Keratinocyte (primary cell): ENCODE measurements around the gene HNF4A. TPM values are rescaled to one million over a fixed set of nuclear protein-coding genes. Genes with fewer than 3 reads are reported as not detected.

Experiments used
- DNase-seq: peaks from one replicate; pipeline ENCODE4 v3.0.0-alpha.2; 2011; ENCODE audit warnings: low read depth, missing footprints, low spot score
- FAIRE-seq: peaks from 2 replicates; lab custom pipeline; 2011; peaks lifted over from hg19 to GRCh38; lab: Jason Lieb, UNC
- H2AFZ ChIP-seq: 2 replicates; pipeline ENCODE4 v1.6.0; 2012; ENCODE audit warnings: low read length, control low read depth, inconsistent platforms; ENCODE audit not compliant: control insufficient read depth
- H3K27ac ChIP-seq: 2 replicates; pipeline ENCODE4 v1.5.1; 2011; ENCODE audit warnings: low read length; ENCODE audit not compliant: control insufficient read depth, insufficient read depth
- H3K27me3 ChIP-seq: 3 replicates; pipeline ENCODE4 v1.6.0; 2011; ENCODE audit warnings: low read length; ENCODE audit not compliant: control insufficient read depth, insufficient read depth; ENCODE audit errors: extremely low read depth
- H3K36me3 ChIP-seq, 2 experiments: 2 replicates in 1 of 2; 3 replicates in 1 of 2; pipeline ENCODE4 v1.5.1; 2011; ENCODE audit warnings: low read length in 2 of 2, mild to moderate bottlenecking in 1 of 2; ENCODE audit not compliant: control insufficient read depth in 2 of 2, insufficient read depth in 2 of 2; ENCODE audit errors: extremely low read depth in 1 of 2
- H3K4me1 ChIP-seq: 3 replicates; pipeline ENCODE4 v1.5.1; 2011; ENCODE audit warnings: low read length; ENCODE audit not compliant: control insufficient read depth, insufficient read depth; ENCODE audit errors: extremely low read depth
- H3K4me2 ChIP-seq: 3 replicates; pipeline ENCODE4 v1.6.0; 2011; ENCODE audit warnings: low read depth, low read length; ENCODE audit not compliant: control insufficient read depth, insufficient read depth; ENCODE audit errors: extremely low read depth
- H3K4me3 ChIP-seq, 3 experiments: fragments of 200-600 bp in 1 of 3; sonication (generic) in 1 of 3; 2 replicates in 2 of 3; 3 replicates in 1 of 3; pipeline ENCODE4 v1.5.1; 2011 to 2016; ENCODE audit warnings: low read length in 3 of 3, mild to moderate bottlenecking in 3 of 3, control low read depth in 2 of 3, inconsistent platforms in 1 of 3, low read depth in 1 of 3, mixed read lengths in 1 of 3, mixed run types in 1 of 3, moderate library complexity in 1 of 3; ENCODE audit not compliant: control insufficient read depth in 2 of 3, insufficient read depth in 2 of 3; ENCODE audit errors: extremely low read depth in 1 of 3
- H3K79me2 ChIP-seq: 2 replicates; pipeline ENCODE4 v1.6.0; 2012; ENCODE audit warnings: low read length; ENCODE audit not compliant: control insufficient read depth, insufficient read depth
- H3K9ac ChIP-seq: 3 replicates; pipeline ENCODE4 v1.6.0; 2011; ENCODE audit warnings: low read length; ENCODE audit not compliant: control insufficient read depth, insufficient read depth; ENCODE audit errors: extremely low read depth
- H3K9me1 ChIP-seq: 3 replicates; pipeline ENCODE4 v1.6.0; 2011; ENCODE audit warnings: low read length; ENCODE audit not compliant: control insufficient read depth, insufficient read depth; ENCODE audit errors: extremely low read depth
- H3K9me3 ChIP-seq: 2 replicates; pipeline ENCODE4 v1.5.1; 2012; ENCODE audit warnings: low read depth, low read length; ENCODE audit not compliant: control insufficient read depth
- H4K20me1 ChIP-seq: 3 replicates; pipeline ENCODE4 v1.6.0; 2011; ENCODE audit warnings: low read length; ENCODE audit not compliant: control insufficient read depth, insufficient read depth; ENCODE audit errors: extremely low read depth
- EZH2 ChIP-seq: IDR thresholded peaks from one replicate; pipeline ENCODE4 v1.6.1; 2012; ENCODE audit warnings: inconsistent platforms, mild to moderate bottlenecking, low read length, moderate library complexity
- dilution Hi-C: fragments of 300-500 bp; cut with MboI; formaldehyde crosslinking; loops from one replicate; pipeline ENCODE4 v1.7.0; 2020; ENCODE audit warnings: low sequenced_read_pairs; ENCODE audit not compliant: extremely low pct_ligation_motif_present
- polyA plus RNA-seq, 5 experiments: library from polyadenylated mRNA; depleted of rRNA in 3 of 5; stranded (reverse) in 3 of 5; stranded (forward) in 1 of 5; unstranded in 1 of 5; fragments of >200 nt; gene quantifications; 1 replicate in 1 of 5; 2 replicates in 3 of 5; 3 replicates in 1 of 5; pipeline versions ENCODE4 v1.2.1 to v1.2.3, GENCODE V29; 2011 to 2012; ENCODE audit warnings: missing spikeins in 2 of 5, low read depth in 1 of 5, low replicate concordance in 1 of 5
- TF ChIP-seq, protein P1 (sequence below), 3 experiments: IDR thresholded peaks in 1 of 3; conservative IDR thresholded peaks in 1 of 3; optimal IDR thresholded peaks in 1 of 3; 2 replicates in 2 of 3; 3 replicates in 1 of 3; pipeline versions ENCODE3 to v1.5.1; 2011; ENCODE audit warnings: low read length in 3 of 3, mild to moderate bottlenecking in 3 of 3, moderate library complexity in 2 of 3, control low read depth in 1 of 3, inconsistent platforms in 1 of 3; ENCODE audit not compliant: insufficient read depth in 2 of 3; ENCODE audit errors: extremely low read depth in 1 of 3

HNF4A gene
- polyA plus RNA-seq, 1 donor (not counting 4 experiments of a cell fraction or from before 2014, with no cell fraction given): not detected

DNA sequence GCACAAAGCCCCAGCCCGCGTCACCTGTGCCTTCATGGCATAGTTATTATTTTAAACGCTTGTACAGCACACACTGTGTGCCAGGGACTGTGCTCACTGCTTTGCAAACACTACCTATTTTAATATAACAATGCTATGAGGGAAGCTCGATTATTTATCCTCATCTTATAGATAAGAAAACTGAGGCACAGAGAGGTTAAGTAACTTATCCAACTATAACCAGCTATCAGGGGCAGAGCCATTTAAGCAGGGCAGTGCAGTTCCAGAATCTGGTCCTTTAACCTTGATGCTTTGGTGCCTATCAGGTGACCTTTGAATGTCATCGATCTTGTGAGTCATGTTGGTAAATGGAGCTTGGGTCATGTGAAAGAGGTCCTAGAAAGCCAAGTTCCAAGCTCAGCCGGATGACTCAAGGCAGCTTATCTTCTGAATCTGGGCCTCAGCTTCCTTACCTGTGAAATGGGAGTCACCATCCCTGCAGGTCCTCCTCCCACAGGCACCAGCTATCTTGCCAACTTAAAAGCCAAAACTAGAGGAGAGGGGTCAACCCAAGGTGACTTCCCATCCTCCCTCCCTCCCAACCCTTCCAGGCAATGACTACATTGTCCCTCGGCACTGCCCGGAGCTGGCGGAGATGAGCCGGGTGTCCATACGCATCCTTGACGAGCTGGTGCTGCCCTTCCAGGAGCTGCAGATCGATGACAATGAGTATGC lies 63.8 kb downstream of the HNF4A start:
- H3K27ac ChIP-seq: no peak overlapping the region

DNA sequence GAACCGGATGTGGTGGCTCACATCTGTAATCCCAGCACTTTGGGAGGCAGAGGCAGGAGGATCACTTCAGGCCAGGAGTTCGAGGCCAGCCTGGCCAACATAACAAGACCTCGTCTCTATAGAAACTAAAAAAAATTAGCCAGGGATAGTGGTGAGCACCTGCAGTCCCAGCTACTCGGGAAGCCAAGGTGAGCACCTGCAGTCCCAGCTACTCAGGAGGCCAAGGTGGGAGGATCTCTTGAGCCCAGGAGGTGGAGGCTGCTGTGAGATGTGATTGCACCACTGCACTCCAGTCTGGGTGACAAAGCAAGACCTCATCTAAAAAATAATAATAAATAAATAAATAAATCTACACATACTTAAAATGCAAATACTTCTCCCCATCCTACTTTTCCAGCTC lies 65.0 kb downstream of the HNF4A start:
- no peak for DNase-seq
- TF ChIP-seq, protein P1, sequence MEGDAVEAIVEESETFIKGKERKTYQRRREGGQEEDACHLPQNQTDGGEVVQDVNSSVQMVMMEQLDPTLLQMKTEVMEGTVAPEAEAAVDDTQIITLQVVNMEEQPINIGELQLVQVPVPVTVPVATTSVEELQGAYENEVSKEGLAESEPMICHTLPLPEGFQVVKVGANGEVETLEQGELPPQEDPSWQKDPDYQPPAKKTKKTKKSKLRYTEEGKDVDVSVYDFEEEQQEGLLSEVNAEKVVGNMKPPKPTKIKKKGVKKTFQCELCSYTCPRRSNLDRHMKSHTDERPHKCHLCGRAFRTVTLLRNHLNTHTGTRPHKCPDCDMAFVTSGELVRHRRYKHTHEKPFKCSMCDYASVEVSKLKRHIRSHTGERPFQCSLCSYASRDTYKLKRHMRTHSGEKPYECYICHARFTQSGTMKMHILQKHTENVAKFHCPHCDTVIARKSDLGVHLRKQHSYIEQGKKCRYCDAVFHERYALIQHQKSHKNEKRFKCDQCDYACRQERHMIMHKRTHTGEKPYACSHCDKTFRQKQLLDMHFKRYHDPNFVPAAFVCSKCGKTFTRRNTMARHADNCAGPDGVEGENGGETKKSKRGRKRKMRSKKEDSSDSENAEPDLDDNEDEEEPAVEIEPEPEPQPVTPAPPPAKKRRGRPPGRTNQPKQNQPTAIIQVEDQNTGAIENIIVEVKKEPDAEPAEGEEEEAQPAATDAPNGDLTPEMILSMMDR (optimal IDR thresholded peaks at IDR 0.05 in 1 of 3, IDR thresholded peaks at IDR 0.05 in 1 of 3, conservative IDR thresholded peaks at IDR 0.05 in 1 of 3; ENCODE audit: extremely low read depth in 1 of 3, insufficient read depth in 2 of 3, low read length in 3 of 3): no peak
- no peak for TF ChIP-seq EZH2

More for the DNA sequence above, 63.8 kb downstream of the HNF4A start:
- H3K4me3 ChIP-seq: no peak overlapping the region
- no peaks in the 10 kb centered on the region for H4K20me1 ChIP-seq
- DNase-seq: no peak
- no peaks in the 10 kb centered on the region for H3K9me1 ChIP-seq
- H3K9me3 ChIP-seq: no peaks in the 10 kb centered on the region
- no peak overlapping the region for H2AFZ ChIP-seq
- no peak overlapping the region for H3K9ac ChIP-seq
- TF ChIP-seq, protein P1 (optimal IDR thresholded peaks at IDR 0.05 in 1 of 3, IDR thresholded peaks at IDR 0.05 in 1 of 3, conservative IDR thresholded peaks at IDR 0.05 in 1 of 3; ENCODE audit: extremely low read depth in 1 of 3, insufficient read depth in 2 of 3, low read length in 3 of 3): no peak
- TF ChIP-seq EZH2: no peak
- H3K27me3 ChIP-seq: no peaks in the 10 kb centered on the region
- H3K79me2 ChIP-seq: no peaks in the 10 kb centered on the region
- no peak overlapping the region for H3K4me2 ChIP-seq
- H3K36me3 ChIP-seq: no peaks in the 10 kb centered on the region
- dilution Hi-C loops: no loop called here
- H3K4me1 ChIP-seq: peaks cover 15% of the 10 kb centered on the region
- no peak for FAIRE-seq

More for the DNA sequence above, 65.0 kb downstream of the HNF4A start:
- Histone ChIP-seq H3K9ac (no peak overlapping the region), H3K4me2 (no peak overlapping the region), H3K36me3 (no peaks in the 10 kb centered on the region), H2AFZ (no peak overlapping the region), H3K27me3 (no peaks in the 10 kb centered on the region), H4K20me1 (no peaks in the 10 kb centered on the region), H3K9me3 (no peaks in the 10 kb centered on the region), H3K4me1 (peaks cover 15% of the 10 kb centered on the region), H3K4me3 (no peak overlapping the region), H3K9me1 (no peaks in the 10 kb centered on the region), H3K79me2 (no peaks in the 10 kb centered on the region), H3K27ac (no peak overlapping the region)
- dilution Hi-C loops: no loop called here
- FAIRE-seq: no peak
